Measurements from ENCODE around the gene SLC22A23. TPM values are rescaled to one million over a fixed set of nuclear protein-coding genes. Genes with fewer than 3 reads are reported as not detected.

The SLC22A23 gene
- total RNA-seq, 2 donors from 2014 or later: 53.1 to 129 TPM

GRCh38 chr6:3471711-3472110 lies 14.9 kb upstream of the SLC22A23 start:
- DNase-seq (ENCODE audit: low spot score): no peak
- TF ChIP-seq POLR2A (IDR thresholded peaks at IDR 0.05): no peak
- no peak for TF ChIP-seq CTCF (IDR thresholded peaks at IDR 0.05)
- TF ChIP-seq POLR2AphosphoS5 (IDR thresholded peaks at IDR 0.05): no peak
- H3K4me1 ChIP-seq (replicated peaks): no peaks in the 10 kb centered on the region
- H3K27me3 ChIP-seq (replicated peaks; ENCODE audit: insufficient read depth): no peaks in the 10 kb centered on the region
- H3K36me3 ChIP-seq: no peaks in the 10 kb centered on the region
- no peak overlapping the region for H3K27ac ChIP-seq
- H3K4me3 ChIP-seq: no peak overlapping the region
- no peaks in the 10 kb centered on the region for H3K9me3 ChIP-seq
- whole genome bisulfite sequencing: 75% methylated on average over 3 of the region's 3 CpGs
- intact Hi-C loops (cut with DNase I): no loop called here

GRCh38 chr6:3471286-3471685 lies 14.4 kb upstream of the SLC22A23 start:
- intact Hi-C loops (cut with DNase I): no loop called here
- Histone ChIP-seq H3K4me1 (replicated peaks) (no peaks in the 10 kb centered on the region), H3K4me3 (no peak overlapping the region), H3K27me3 (replicated peaks; ENCODE audit: insufficient read depth) (no peaks in the 10 kb centered on the region), H3K9me3 (no peaks in the 10 kb centered on the region), H3K27ac (no peak overlapping the region), H3K36me3 (no peaks in the 10 kb centered on the region)
- WGBS: 78% methylated on average over 5 of the region's 5 CpGs
- no peak for TF ChIP-seq CTCF (IDR thresholded peaks at IDR 0.05)
- no peak for TF ChIP-seq POLR2AphosphoS5 (IDR thresholded peaks at IDR 0.05)
- no peak for TF ChIP-seq POLR2A (IDR thresholded peaks at IDR 0.05)
- DNase-seq (ENCODE audit: low spot score): no peak

- DNase-seq (ENCODE audit: low spot score): no peak
- H3K27ac ChIP-seq: no peak overlapping the region
- TF ChIP-seq POLR2AphosphoS5 (IDR thresholded peaks at IDR 0.05) (no peak), POLR2A (IDR thresholded peaks at IDR 0.05) (no peak), CTCF (IDR thresholded peaks at IDR 0.05) (no peak)
- H3K27me3 ChIP-seq (replicated peaks; ENCODE audit: insufficient read depth): no peaks in the 10 kb centered on the region
- intact Hi-C loops (cut with DNase I): no loop called here
- no peaks in the 10 kb centered on the region for H3K9me3 ChIP-seq
- no peak overlapping the region for H3K4me3 ChIP-seq
- H3K36me3 ChIP-seq: no peaks in the 10 kb centered on the region
- H3K4me1 ChIP-seq (replicated peaks): no peaks in the 10 kb centered on the region
- WGBS: 89% methylated on average over 9 of the region's 9 CpGs
Observed at GRCh38 chr6:3468585-3468984, 11.7 kb upstream of the SLC22A23 start.

GRCh38 chr6:3467996-3468395 lies 11.1 kb upstream of the SLC22A23 start:
- Histone ChIP-seq H3K4me1 (replicated peaks) (no peaks in the 10 kb centered on the region), H3K27me3 (replicated peaks; ENCODE audit: insufficient read depth) (no peaks in the 10 kb centered on the region), H3K27ac (no peak overlapping the region), H3K9me3 (no peaks in the 10 kb centered on the region), H3K4me3 (no peak overlapping the region), H3K36me3 (no peaks in the 10 kb centered on the region)
- TF ChIP-seq POLR2AphosphoS5 (IDR thresholded peaks at IDR 0.05) (no peak), POLR2A (IDR thresholded peaks at IDR 0.05) (no peak), CTCF (IDR thresholded peaks at IDR 0.05) (no peak)
- intact Hi-C loops (cut with DNase I): no loop called here
- WGBS: 44% methylated on average over 1 of the region's 1 CpG
- DNase-seq (ENCODE audit: low spot score): no peak

- WGBS: 90% methylated on average over 6 of the region's 6 CpGs
- Histone ChIP-seq H3K4me3 (no peak overlapping the region), H3K27me3 (replicated peaks; ENCODE audit: insufficient read depth) (no peaks in the 10 kb centered on the region), H3K4me1 (replicated peaks) (no peaks in the 10 kb centered on the region), H3K36me3 (no peaks in the 10 kb centered on the region), H3K9me3 (no peaks in the 10 kb centered on the region), H3K27ac (no peak overlapping the region)
- intact Hi-C loops (cut with DNase I): no loop called here
- DNase-seq (ENCODE audit: low spot score): no peak
- no peak for TF ChIP-seq POLR2AphosphoS5 (IDR thresholded peaks at IDR 0.05)
- TF ChIP-seq POLR2A (IDR thresholded peaks at IDR 0.05): no peak
- no peak for TF ChIP-seq CTCF (IDR thresholded peaks at IDR 0.05)
Observed at GRCh38 chr6:3466488-3467219, 9.8 kb upstream of the SLC22A23 start.
